IPS DF 6.9 (cell line): Measurements from ENCODE around the gene FAN1.

Experiments used
- DNase-seq: peaks from one replicate; pipeline ENCODE4 v3.0.0-alpha.2; 2013; ENCODE audit warnings: low read depth, low spot score
- H3K27ac ChIP-seq: one replicate; pipeline ENCODE4 v1.5.1; 2013; ENCODE audit warnings: low read length, control low read depth
- H3K27me3 ChIP-seq: 2 replicates; pipeline ENCODE4 v1.6.1; 2013; ENCODE audit warnings: mild to moderate bottlenecking, low read length; ENCODE audit not compliant: control insufficient read depth, insufficient read depth
- H3K36me3 ChIP-seq: 2 replicates; pipeline ENCODE4 v1.6.1; 2013; ENCODE audit warnings: low read length; ENCODE audit not compliant: control insufficient read depth, insufficient read depth
- H3K4me1 ChIP-seq: 2 replicates; pipeline ENCODE4 v1.6.1; 2013; ENCODE audit warnings: low read length; ENCODE audit not compliant: control insufficient read depth, insufficient read depth
- H3K4me3 ChIP-seq: 2 replicates; pipeline ENCODE4 v1.5.1; 2013; ENCODE audit warnings: mild to moderate bottlenecking, low read length
- H3K9me3 ChIP-seq: 2 replicates; pipeline ENCODE4 v1.6.1; 2013; ENCODE audit warnings: low read length, inconsistent platforms; ENCODE audit not compliant: control insufficient read depth, insufficient read depth
- WGBS: extraction: QIAGEN DNeasy Blood & Tissue Kit; methylation state at CpG from one replicate; pipeline ENCODE4 v1.1.7; 2013; ENCODE audit warnings: mixed read lengths, missing lambda C conversion rate; ENCODE audit not compliant: insufficient read length, insufficient coverage; 5-methylcytosine and 5-hydroxymethylcytosine counted together

Gene FAN1

GRCh38 chr15:30979457-30979856 is 75.7 kb downstream of the FAN1 start:
- no peak overlapping the region for H3K27ac ChIP-seq
- no CpG with 5 or more reads among the region's 5 CpGs for WGBS
- H3K4me3 ChIP-seq = no peak overlapping the region
- H3K4me1 ChIP-seq = no peaks in the 10 kb centered on the region
- no peaks in the 10 kb centered on the region for H3K27me3 ChIP-seq
- H3K9me3 ChIP-seq = no peaks in the 10 kb centered on the region
- DNase-seq = no peak
- no peaks in the 10 kb centered on the region for H3K36me3 ChIP-seq

DNA sequence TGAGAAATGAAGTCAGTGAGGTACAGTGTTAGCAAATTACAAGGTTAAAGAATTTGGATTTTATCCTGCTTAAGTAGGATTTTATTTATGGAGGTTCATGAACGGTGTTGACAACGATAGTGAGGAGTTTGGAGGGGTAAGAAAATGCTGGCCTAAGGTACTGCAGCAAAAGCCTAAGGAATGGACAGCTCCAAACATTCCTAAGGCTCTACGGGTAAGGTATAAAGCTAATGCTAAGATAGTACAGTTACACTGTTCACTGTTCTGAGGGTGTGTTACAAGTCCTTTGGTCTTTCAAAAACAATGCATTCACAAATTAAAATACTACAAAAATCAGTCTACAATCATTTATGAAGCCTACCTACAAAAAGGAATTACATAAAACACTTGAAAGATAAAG is 80.4 kb downstream of the FAN1 start:
- Histone ChIP-seq H3K27me3 (no peaks in the 10 kb centered on the region), H3K4me1 (no peaks in the 10 kb centered on the region; the same call in 1 of the 2 replicates), H3K4me3 (no peak overlapping the region), H3K36me3 (no peaks in the 10 kb centered on the region), H3K9me3 (no peaks in the 10 kb centered on the region), H3K27ac (no peak overlapping the region)
- 100% methylated on average over 2 of the region's 3 CpGs for WGBS
- DNase-seq = no peak

GRCh38 chr15:30984542-30984941 is 80.8 kb downstream of the FAN1 start:
- no peak overlapping the region for H3K27ac ChIP-seq
- no peaks in the 10 kb centered on the region; the same call in 1 of the 2 replicates for H3K4me1 ChIP-seq
- no peak overlapping the region for H3K4me3 ChIP-seq
- H3K27me3 ChIP-seq = no peaks in the 10 kb centered on the region
- DNase-seq = no peak
- H3K9me3 ChIP-seq = no peaks in the 10 kb centered on the region
- WGBS = no CpG with 5 or more reads among the region's 6 CpGs
- no peaks in the 10 kb centered on the region for H3K36me3 ChIP-seq

GRCh38 chr15:30985081-30985531 is 81.4 kb downstream of the FAN1 start:
- Histone ChIP-seq H3K4me1 (no peaks in the 10 kb centered on the region; the same call in 1 of the 2 replicates), H3K4me3 (no peak overlapping the region), H3K9me3 (no peaks in the 10 kb centered on the region), H3K27me3 (no peaks in the 10 kb centered on the region), H3K36me3 (no peaks in the 10 kb centered on the region), H3K27ac (no peak overlapping the region)
- no peak for DNase-seq
- WGBS = no CpG with 5 or more reads among the region's 3 CpGs

GRCh38 chr15:30990036-30990435 is 86.3 kb downstream of the FAN1 start:
- Histone ChIP-seq H3K4me1 (no peaks in the 10 kb centered on the region; the same call in 1 of the 2 replicates), H3K27me3 (no peaks in the 10 kb centered on the region), H3K9me3 (no peaks in the 10 kb centered on the region), H3K4me3 (no peak overlapping the region), H3K36me3 (no peaks in the 10 kb centered on the region), H3K27ac (no peak overlapping the region)
- no peak for DNase-seq
- WGBS = no CpG with 5 or more reads among the region's 2 CpGs

DNA sequence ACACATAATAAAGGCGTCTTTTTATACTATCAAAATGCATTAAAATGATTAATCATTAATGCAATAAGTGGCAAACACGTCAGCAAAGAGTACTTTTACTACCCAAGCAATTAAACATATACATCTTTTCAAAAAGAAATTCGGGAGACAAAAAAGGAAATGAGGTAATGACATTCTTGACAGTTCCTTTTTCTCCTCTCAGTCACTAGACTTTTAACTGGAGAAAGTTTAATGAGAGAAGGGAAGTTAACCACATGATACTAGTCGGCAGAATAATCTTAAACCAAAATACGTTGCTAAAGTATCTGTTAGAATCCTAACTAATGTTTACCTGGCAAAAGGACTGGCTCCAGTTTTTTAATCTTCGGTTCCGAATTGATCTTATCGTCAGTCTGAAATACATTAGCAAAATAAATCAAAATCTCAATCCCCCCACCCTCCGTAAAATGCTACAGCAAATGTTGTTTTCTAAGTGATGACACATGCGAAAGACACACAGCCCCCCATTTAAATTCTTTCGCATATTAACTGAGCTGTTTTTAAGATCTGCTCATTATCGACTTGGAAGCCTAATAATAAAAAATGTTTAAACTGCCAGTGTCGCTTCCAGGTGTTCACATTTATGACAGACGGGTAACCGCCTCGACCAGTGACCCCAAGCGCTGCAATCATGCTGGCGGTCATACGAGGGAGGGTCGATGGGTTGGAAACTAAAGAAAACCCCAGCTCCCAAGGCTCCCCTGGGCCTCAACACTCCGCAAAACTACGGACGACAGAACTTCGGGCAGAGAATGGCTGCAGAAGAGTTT is 86.9 kb downstream of the FAN1 start:
- no peaks in the 10 kb centered on the region; the same call in 1 of the 2 replicates for H3K4me1 ChIP-seq
- H3K36me3 ChIP-seq = no peaks in the 10 kb centered on the region
- H3K27me3 ChIP-seq = no peaks in the 10 kb centered on the region
- no peak overlapping the region for H3K27ac ChIP-seq
- no peak for DNase-seq
- no peaks in the 10 kb centered on the region for H3K9me3 ChIP-seq
- no CpG with 5 or more reads among the region's 24 CpGs for WGBS
- H3K4me3 ChIP-seq = peak overlapping the region; percentile 78

- H3K36me3 ChIP-seq = no peaks in the 10 kb centered on the region
- no CpG with 5 or more reads among the region's 114 CpGs for WGBS
- no peak within 1 kb of the TSS for H3K27ac ChIP-seq
These were observed 87.8 kb downstream of the FAN1 start, which contains the start of gene MTMR10 for GRCh38 chr15:30991255-30992235. Gene MTMR10 (minus strand): TSS chr15:30991628. CDS start chr15:30991506, 122 bp downstream.

DNA sequence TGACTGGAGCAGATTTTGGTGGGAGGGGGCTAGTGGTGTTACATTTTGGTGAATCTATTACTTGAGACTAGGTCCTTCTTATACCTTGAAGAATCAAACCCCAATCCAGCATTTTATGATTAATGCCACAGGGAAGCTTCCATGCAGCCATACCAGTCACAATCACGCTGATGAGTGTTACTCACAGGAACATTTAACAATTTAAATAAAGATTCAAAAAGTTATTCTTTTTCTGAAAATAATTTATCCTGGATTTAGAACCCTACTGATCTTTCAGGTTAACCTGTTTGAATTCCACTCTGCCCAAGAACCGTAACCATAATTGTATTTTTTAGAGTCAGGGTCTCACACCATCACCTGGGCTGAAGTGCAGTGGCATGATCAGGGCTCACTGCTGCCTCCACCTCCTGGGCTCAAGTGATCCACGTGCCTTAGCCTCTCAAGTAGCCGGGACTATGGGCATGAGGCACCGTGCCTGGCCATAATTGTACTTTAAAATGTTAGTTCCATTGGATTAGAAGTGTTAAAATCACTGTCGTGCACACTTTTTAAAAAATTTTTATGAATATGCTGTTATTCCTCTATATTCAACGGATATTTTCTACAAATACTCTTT is 88.6 kb downstream of the FAN1 start:
- no CpG with 5 or more reads among the region's 7 CpGs for WGBS
- no peak overlapping the region for H3K27ac ChIP-seq
- no peaks in the 10 kb centered on the region for H3K9me3 ChIP-seq
- no peaks in the 10 kb centered on the region for H3K27me3 ChIP-seq
- peak overlapping the region; percentile 78; the same call in 1 of the 2 replicates for H3K4me3 ChIP-seq
- no peaks in the 10 kb centered on the region; the same call in 1 of the 2 replicates for H3K4me1 ChIP-seq
- no peaks in the 10 kb centered on the region for H3K36me3 ChIP-seq
- no peak for DNase-seq

More at GRCh38 chr15:30991255-30992235, 87.8 kb downstream of the FAN1 start, which contains the start of gene MTMR10:
- no peaks in the 10 kb centered on the region for H3K9me3 ChIP-seq
- peak within 1 kb of the TSS; percentile 78 for H3K4me3 ChIP-seq
- H3K4me1 ChIP-seq = no peaks in the 10 kb centered on the region; the same call in 1 of the 2 replicates
- DNase-seq = no peak
- no peaks in the 10 kb centered on the region for H3K27me3 ChIP-seq
